DOHH2 (cell line): ENCODE measurements around the gene LAPTM4A.

ENCODE experiments used
- EZH2phosphoT487 ChIP-seq: fragments of 200-600 bp; sonication (generic); IDR thresholded peaks from 2 replicates; pipeline ENCODE4 v1.6.1; 2017; ENCODE audit warnings: borderline replicate concordance, mild to moderate bottlenecking, antibody characterized with exemption, low read length, moderate library complexity, mixed read lengths
- TF ChIP-seq, protein P1 (sequence below): fragments of 200-600 bp; sonication (generic); IDR thresholded peaks from one replicate; pipeline ENCODE4 v1.5.1; 2014; ENCODE audit warnings: antibody characterized with exemption, mild to moderate bottlenecking, low read depth, low read length; ENCODE audit not compliant: poor library complexity, severe bottlenecking

DNA sequence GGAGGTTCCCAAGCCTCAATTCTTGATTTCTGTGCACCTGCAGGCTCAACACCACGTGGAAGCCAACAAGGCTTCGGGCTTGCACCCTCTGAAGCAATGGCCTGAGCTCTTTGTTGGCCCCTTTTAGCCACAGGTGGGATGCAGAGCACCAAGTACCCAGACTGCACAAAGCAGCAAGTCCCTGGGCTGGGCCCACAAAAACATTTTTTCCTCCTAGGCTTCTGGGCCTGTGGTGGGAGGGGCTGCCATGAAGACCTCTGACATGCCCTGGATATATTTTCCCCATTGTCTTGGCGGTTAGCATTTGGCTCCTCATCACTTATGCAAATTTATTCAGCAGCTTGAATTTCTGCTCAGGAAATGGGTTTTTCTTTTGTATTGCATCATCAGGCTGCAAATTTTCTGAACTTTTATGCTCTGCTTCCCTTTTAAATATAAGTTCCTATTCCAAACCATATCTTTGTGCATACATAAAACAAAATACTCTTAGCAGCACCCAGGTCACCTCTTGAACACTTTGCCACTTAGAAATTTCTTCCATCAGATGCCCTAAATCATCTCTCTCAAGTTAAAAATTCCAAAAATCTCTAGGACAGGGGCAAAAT lies 29.9 kb downstream of the LAPTM4A start:
- TF ChIP-seq, protein P1, sequence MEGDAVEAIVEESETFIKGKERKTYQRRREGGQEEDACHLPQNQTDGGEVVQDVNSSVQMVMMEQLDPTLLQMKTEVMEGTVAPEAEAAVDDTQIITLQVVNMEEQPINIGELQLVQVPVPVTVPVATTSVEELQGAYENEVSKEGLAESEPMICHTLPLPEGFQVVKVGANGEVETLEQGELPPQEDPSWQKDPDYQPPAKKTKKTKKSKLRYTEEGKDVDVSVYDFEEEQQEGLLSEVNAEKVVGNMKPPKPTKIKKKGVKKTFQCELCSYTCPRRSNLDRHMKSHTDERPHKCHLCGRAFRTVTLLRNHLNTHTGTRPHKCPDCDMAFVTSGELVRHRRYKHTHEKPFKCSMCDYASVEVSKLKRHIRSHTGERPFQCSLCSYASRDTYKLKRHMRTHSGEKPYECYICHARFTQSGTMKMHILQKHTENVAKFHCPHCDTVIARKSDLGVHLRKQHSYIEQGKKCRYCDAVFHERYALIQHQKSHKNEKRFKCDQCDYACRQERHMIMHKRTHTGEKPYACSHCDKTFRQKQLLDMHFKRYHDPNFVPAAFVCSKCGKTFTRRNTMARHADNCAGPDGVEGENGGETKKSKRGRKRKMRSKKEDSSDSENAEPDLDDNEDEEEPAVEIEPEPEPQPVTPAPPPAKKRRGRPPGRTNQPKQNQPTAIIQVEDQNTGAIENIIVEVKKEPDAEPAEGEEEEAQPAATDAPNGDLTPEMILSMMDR = no peak
- TF ChIP-seq EZH2phosphoT487 = no peak
